Measurements from ENCODE around the gene RBMS1.

DNA sequence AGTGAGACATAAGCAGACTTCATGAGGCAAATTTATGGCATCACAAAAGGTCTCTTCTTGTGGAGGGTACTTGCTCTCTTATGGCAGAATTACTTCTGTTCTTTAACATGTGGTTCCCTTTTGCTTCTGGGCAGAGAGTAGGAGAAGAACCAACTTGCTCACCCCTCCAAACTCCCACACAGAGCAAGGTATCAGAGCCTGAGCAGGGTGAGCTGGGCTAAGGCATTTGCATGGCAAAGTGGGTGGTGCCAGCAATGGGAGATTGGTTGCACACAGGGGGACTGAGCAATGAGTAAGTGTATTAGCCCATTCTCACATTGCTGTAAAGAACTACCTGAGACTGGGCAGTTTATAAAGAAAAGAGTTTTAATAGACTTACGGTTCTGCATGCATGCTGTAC, 229.3 kb downstream of the RBMS1 start:
- no peak for TF ChIP-seq POLR2A (IDR thresholded peaks at IDR 0.05; ENCODE audit: low read depth, low read length)
- TF ChIP-seq, protein P1, sequence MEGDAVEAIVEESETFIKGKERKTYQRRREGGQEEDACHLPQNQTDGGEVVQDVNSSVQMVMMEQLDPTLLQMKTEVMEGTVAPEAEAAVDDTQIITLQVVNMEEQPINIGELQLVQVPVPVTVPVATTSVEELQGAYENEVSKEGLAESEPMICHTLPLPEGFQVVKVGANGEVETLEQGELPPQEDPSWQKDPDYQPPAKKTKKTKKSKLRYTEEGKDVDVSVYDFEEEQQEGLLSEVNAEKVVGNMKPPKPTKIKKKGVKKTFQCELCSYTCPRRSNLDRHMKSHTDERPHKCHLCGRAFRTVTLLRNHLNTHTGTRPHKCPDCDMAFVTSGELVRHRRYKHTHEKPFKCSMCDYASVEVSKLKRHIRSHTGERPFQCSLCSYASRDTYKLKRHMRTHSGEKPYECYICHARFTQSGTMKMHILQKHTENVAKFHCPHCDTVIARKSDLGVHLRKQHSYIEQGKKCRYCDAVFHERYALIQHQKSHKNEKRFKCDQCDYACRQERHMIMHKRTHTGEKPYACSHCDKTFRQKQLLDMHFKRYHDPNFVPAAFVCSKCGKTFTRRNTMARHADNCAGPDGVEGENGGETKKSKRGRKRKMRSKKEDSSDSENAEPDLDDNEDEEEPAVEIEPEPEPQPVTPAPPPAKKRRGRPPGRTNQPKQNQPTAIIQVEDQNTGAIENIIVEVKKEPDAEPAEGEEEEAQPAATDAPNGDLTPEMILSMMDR (conservative IDR thresholded peaks at IDR 0.05; ENCODE audit: low read depth, low read length), result no peak
- TF ChIP-seq RCOR1 (IDR thresholded peaks at IDR 0.05; ENCODE audit: insufficient replicate concordance, low read length), result no peak
- no peak for TF ChIP-seq RFX5 (IDR thresholded peaks at IDR 0.05; ENCODE audit: low read depth, low read length)
- no peak for TF ChIP-seq MAZ (IDR thresholded peaks at IDR 0.05; ENCODE audit: borderline replicate concordance, low read depth, low read length)
- TF ChIP-seq, protein P2, sequence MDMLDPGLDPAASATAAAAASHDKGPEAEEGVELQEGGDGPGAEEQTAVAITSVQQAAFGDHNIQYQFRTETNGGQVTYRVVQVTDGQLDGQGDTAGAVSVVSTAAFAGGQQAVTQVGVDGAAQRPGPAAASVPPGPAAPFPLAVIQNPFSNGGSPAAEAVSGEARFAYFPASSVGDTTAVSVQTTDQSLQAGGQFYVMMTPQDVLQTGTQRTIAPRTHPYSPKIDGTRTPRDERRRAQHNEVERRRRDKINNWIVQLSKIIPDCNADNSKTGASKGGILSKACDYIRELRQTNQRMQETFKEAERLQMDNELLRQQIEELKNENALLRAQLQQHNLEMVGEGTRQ (IDR thresholded peaks at IDR 0.05; ENCODE audit: low read depth, low read length), result no peak
- no peak for TF ChIP-seq SMC3 (IDR thresholded peaks at IDR 0.05; ENCODE audit: low read depth, low read length)
- no peak for TF ChIP-seq MXI1 (IDR thresholded peaks at IDR 0.05; ENCODE audit: borderline replicate concordance, low read depth, low read length)
- TF ChIP-seq RAD21 (IDR thresholded peaks at IDR 0.05; ENCODE audit: low read length), result no peak
- TF ChIP-seq BHLHE40 (IDR thresholded peaks at IDR 0.05; ENCODE audit: low read depth, low read length), result no peak

Measured in IMR-90 (cell line).